Neuron (in vitro differentiated cells): ENCODE data around the gene PROM1.

Experiments used
- H2AFZ ChIP-seq: one replicate; pipeline ENCODE4 v1.6.1; 2013; ENCODE audit warnings: low read depth, mild to moderate bottlenecking, inconsistent platforms, low read length, moderate library complexity
- H3K27me3 ChIP-seq: one replicate; pipeline ENCODE4 v1.6.1; 2013; ENCODE audit warnings: low read length; ENCODE audit not compliant: insufficient read depth
- H3K36me3 ChIP-seq: one replicate; pipeline ENCODE4 v1.6.1; 2013; ENCODE audit warnings: low read length; ENCODE audit not compliant: insufficient read depth
- H3K4me1 ChIP-seq: one replicate; pipeline ENCODE4 v1.6.1; 2013; ENCODE audit warnings: low read length; ENCODE audit not compliant: insufficient read depth
- H3K4me3 ChIP-seq: 2 replicates; pipeline ENCODE4 v1.5.1; 2013; ENCODE audit warnings: mild to moderate bottlenecking, low read length, moderate library complexity
- H3K9me3 ChIP-seq: one replicate; pipeline ENCODE4 v1.6.1; 2013; ENCODE audit warnings: low read length

PROM1 gene

GRCh38 chr4:16006771-16007446, 76.9 kb downstream of the PROM1 start:
- peaks cover 40% of the 10 kb centered on the region for H3K36me3 ChIP-seq
- H3K9me3 ChIP-seq: no peaks in the 10 kb centered on the region
- H2AFZ ChIP-seq: no peak overlapping the region
- H3K4me3 ChIP-seq: no peak overlapping the region
- no peaks in the 10 kb centered on the region for H3K4me1 ChIP-seq
- H3K27me3 ChIP-seq: no peaks in the 10 kb centered on the region

DNA sequence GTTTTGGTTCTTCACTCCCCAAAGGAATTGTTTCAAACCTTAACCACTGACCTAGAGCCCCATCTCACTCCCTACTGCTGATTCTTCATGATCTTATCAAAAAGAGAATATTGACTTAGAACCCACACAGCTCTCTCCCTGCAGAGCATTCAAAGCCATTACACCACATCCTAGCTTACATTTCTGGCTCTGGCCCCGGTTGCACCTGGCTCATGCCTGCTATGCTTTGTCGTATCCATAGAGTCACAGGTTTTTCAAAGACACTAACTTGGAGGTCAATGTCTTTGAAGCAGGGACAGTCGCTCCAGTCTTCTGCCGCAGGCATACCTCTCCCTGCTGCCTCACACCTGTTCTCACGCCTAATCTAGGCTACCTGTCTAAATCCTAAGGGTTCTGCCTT, 78.1 kb downstream of the PROM1 start:
- no peaks in the 10 kb centered on the region for H3K4me1 ChIP-seq
- H3K4me3 ChIP-seq: no peak overlapping the region
- no peak overlapping the region for H2AFZ ChIP-seq
- peaks cover 34% of the 10 kb centered on the region for H3K36me3 ChIP-seq
- no peaks in the 10 kb centered on the region for H3K9me3 ChIP-seq
- no peaks in the 10 kb centered on the region for H3K27me3 ChIP-seq

- peaks cover 29% of the 10 kb centered on the region for H3K36me3 ChIP-seq
- no peaks in the 10 kb centered on the region for H3K9me3 ChIP-seq
- H3K4me1 ChIP-seq: no peaks in the 10 kb centered on the region
- no peaks in the 10 kb centered on the region for H3K27me3 ChIP-seq
- no peak overlapping the region for H2AFZ ChIP-seq
- H3K4me3 ChIP-seq: no peak overlapping the region
Measured at GRCh38 chr4:16001484-16001858, 82.4 kb downstream of the PROM1 start.

DNA sequence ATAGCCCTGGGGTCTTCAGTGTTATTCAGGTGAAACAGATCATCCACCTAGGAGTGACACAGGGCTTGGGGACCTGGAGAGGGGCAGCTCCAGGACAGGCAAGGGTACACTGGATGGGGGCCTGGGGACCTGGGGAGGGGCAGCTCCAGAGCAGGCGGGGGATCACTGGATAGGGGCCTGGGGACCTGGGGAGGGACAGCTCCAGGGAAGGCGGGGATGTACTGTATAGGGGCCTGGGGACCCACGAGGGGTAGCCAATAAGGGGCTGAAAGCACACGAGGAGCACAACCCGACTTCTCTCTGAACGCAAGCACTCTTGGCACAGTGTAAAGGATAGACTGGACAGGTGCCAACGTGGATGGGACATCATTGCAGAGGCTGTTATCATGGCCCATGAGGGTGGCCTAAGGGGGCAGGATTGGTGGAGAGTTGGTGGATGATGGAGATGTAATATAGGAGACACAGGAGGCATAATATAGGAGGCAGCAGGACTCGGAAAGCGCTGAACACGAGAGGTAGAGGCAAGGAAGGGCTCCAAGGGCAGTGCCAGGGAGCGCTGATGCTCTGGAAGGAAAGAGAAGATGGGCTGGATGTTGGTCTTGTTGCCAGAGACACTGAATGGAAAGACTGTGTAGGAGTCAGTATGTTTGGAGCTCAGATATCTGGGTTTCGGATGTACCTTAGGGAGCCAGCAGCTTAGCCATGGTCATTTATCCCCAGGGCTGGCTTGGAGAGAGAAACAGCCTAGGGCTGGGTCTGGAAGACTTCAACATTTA, 82.9 kb downstream of the PROM1 start:
- Histone ChIP-seq H3K27me3 (no peaks in the 10 kb centered on the region), H3K36me3 (peaks cover 23% of the 10 kb centered on the region), H3K4me3 (no peak overlapping the region), H2AFZ (no peak overlapping the region), H3K4me1 (no peaks in the 10 kb centered on the region), H3K9me3 (no peaks in the 10 kb centered on the region)

DNA sequence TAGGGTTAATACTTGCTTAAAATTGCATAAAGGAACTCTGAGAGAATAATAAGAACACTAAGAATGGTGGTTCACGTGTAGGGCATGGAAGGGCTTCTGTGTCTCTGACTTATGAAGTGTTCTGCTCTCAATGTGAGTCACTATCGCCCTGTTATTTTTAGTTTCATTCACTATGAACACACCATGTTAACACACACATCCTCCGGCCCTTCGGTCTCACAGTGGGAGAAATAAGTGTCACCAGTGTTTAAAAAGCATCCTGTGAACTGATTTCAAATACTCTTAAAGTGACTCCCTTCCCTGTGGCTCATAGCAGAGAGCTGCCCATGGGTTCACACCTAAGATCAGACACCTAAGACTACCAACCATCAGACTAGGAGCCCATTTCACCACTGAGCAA, 87.0 kb downstream of the PROM1 start:
- H2AFZ ChIP-seq: no peak overlapping the region
- peaks cover 40% of the 10 kb centered on the region for H3K36me3 ChIP-seq
- H3K27me3 ChIP-seq: no peaks in the 10 kb centered on the region
- no peak overlapping the region for H3K4me3 ChIP-seq
- no peaks in the 10 kb centered on the region for H3K9me3 ChIP-seq
- no peaks in the 10 kb centered on the region for H3K4me1 ChIP-seq

- Histone ChIP-seq H3K9me3 (no peaks in the 10 kb centered on the region), H3K4me1 (no peaks in the 10 kb centered on the region), H3K27me3 (no peaks in the 10 kb centered on the region), H3K36me3 (peaks cover 46% of the 10 kb centered on the region), H3K4me3 (no peak overlapping the region), H2AFZ (no peak overlapping the region)
Measured at GRCh38 chr4:15995826-15996225, 88.0 kb downstream of the PROM1 start.

DNA sequence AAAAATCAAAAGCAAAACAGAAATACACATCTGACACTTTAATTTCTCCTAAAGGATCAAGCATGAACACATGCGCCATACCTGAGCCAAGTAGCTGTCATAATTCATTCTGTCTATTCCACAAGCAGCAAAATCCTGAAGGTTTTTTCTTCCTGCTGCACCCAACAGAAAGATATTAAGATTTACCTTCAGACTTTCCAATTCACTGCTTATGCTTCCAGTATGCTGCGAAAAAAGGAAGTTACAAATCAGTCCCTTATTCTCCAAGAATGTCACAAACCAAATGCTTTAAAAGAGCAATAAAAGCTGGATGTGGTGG, 91.7 kb downstream of the PROM1 start:
- Histone ChIP-seq H2AFZ (no peak overlapping the region), H3K36me3 (peaks cover 67% of the 10 kb centered on the region), H3K27me3 (no peaks in the 10 kb centered on the region), H3K9me3 (no peaks in the 10 kb centered on the region), H3K4me3 (no peak overlapping the region), H3K4me1 (no peaks in the 10 kb centered on the region)

GRCh38 chr4:15990570-15991285, 93.1 kb downstream of the PROM1 start:
- Histone ChIP-seq H3K36me3 (peaks cover 74% of the 10 kb centered on the region), H3K27me3 (no peaks in the 10 kb centered on the region), H3K9me3 (peaks cover 5% of the 10 kb centered on the region), H2AFZ (no peak overlapping the region), H3K4me3 (no peak overlapping the region), H3K4me1 (no peaks in the 10 kb centered on the region)

- Histone ChIP-seq H3K4me1 (no peaks in the 10 kb centered on the region), H3K9me3 (peaks cover 13% of the 10 kb centered on the region), H3K4me3 (no peak overlapping the region), H2AFZ (no peak overlapping the region), H3K36me3 (peaks cover 81% of the 10 kb centered on the region), H3K27me3 (no peaks in the 10 kb centered on the region)
Measured at GRCh38 chr4:15989424-15989823, 94.4 kb downstream of the PROM1 start.

GRCh38 chr4:15988222-15988621, 95.6 kb downstream of the PROM1 start:
- Histone ChIP-seq H3K36me3 (peaks cover 81% of the 10 kb centered on the region), H3K9me3 (peaks cover 17% of the 10 kb centered on the region), H3K4me3 (no peak overlapping the region), H2AFZ (no peak overlapping the region), H3K27me3 (no peaks in the 10 kb centered on the region), H3K4me1 (no peaks in the 10 kb centered on the region)

DNA sequence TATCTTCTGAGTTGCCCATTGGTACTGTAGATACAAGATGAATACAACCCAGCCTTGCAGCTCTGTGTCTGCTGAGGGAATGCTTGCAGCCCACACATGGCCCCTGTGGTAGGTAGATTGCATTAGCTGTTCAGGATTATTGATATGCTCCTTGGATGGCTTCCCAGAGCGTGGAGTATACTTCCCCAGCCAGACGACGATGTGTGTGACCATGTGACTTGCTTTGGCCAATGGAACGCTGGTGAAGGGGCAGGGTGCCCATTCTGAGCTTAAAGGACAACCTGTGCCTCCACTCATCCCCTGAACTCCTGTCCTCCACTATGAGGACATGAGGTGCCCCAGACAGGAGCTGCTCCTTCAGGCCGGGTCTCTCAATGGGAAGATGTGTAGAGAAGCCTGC, 96.9 kb downstream of the PROM1 start:
- no peak overlapping the region for H2AFZ ChIP-seq
- peaks cover 2% of the 10 kb centered on the region for H3K4me1 ChIP-seq
- H3K27me3 ChIP-seq: no peaks in the 10 kb centered on the region
- H3K9me3 ChIP-seq: peaks cover 17% of the 10 kb centered on the region
- H3K4me3 ChIP-seq: no peak overlapping the region
- H3K36me3 ChIP-seq: peaks cover 86% of the 10 kb centered on the region

GRCh38 chr4:15983610-15984009, 100.2 kb downstream of the PROM1 start:
- Histone ChIP-seq H3K9me3 (peaks cover 17% of the 10 kb centered on the region), H3K27me3 (no peaks in the 10 kb centered on the region), H3K4me1 (peaks cover 2% of the 10 kb centered on the region), H2AFZ (no peak overlapping the region), H3K36me3 (peaks cover 70% of the 10 kb centered on the region), H3K4me3 (no peak overlapping the region)

DNA sequence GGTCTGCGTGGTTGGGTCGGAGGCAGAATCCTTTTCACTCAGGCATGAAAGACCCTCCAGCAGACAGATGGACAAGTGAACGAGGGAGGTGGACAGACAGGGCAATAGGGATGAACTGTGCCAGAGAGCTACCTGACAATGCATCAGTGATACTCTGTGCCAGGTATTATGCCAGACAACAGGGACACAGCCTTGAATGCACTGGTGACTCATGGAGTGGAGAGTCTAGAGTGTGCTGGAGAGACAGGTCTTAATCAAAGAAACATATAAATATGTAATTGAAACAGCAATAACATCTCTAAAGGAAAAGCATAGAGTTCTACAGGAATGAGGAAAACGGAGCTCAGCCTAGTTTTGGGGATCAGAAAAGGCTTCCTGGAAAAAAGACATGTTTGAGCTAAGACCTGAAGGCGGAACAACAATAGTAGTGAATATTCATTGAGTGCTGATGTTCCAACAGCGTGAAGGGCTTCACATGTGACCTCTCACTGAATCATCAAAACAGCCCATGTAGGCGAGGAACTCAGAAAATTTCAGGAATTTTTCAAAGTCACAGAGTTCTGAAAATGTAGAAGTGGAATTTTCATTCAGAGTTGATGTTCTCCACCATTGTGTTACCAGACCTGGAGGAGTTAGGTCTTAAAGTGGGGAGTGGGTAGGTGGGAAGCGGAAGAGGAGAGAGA, 100.8 kb downstream of the PROM1 start:
- Histone ChIP-seq H3K9me3 (peaks cover 17% of the 10 kb centered on the region), H3K36me3 (peaks cover 71% of the 10 kb centered on the region), H2AFZ (no peak overlapping the region), H3K4me1 (peaks cover 2% of the 10 kb centered on the region), H3K27me3 (no peaks in the 10 kb centered on the region), H3K4me3 (no peak overlapping the region)
